Liver (tissue), 9 donors: ENCODE measurements around the gene CAVIN2. TPM values are rescaled to one million over a fixed set of nuclear protein-coding genes. Genes with fewer than 3 reads are reported as not detected.

ENCODE experiments used
- DNase-seq: peaks from one replicate; pipeline ENCODE4 v3.0.0-alpha.2; 2017; ENCODE audit warnings: low spot score
- H3K27ac ChIP-seq, 2 donors: one replicate each; pipeline ENCODE4 v1.7.0; 2013; ENCODE audit warnings: inconsistent platforms in 2 of 2, low read length in 2 of 2, control low read depth in 1 of 2, low read depth in 1 of 2, mild to moderate bottlenecking in 1 of 2
- H3K27me3 ChIP-seq, 4 donors: one replicate each; pipeline versions ENCODE4 v1.6.1 to v1.7.0; 2013; ENCODE audit warnings: low read length in 3 of 4, inconsistent platforms in 1 of 4, mild to moderate bottlenecking in 1 of 4, moderate library complexity in 1 of 4; ENCODE audit not compliant: control insufficient read depth in 4 of 4, insufficient read depth in 4 of 4
- H3K36me3 ChIP-seq, 4 donors: one replicate each; pipeline versions ENCODE4 v1.6.1 to v1.7.0; 2013; ENCODE audit warnings: low read length in 3 of 4, mild to moderate bottlenecking in 3 of 4, low read depth in 1 of 4, moderate library complexity in 1 of 4; ENCODE audit not compliant: control insufficient read depth in 4 of 4, insufficient read depth in 3 of 4
- H3K4me1 ChIP-seq, 4 donors: one replicate each; pipeline versions ENCODE4 v1.6.1 to v1.7.0; 2013; ENCODE audit warnings: low read length in 3 of 4, mild to moderate bottlenecking in 3 of 4, moderate library complexity in 1 of 4; ENCODE audit not compliant: control insufficient read depth in 4 of 4, insufficient read depth in 4 of 4
- H3K4me3 ChIP-seq, 3 donors: one replicate each; pipeline versions ENCODE4 v1.6.1 to v1.7.0; 2013; ENCODE audit warnings: low read length in 3 of 3, control low read depth in 1 of 3, low read depth in 1 of 3, mild to moderate bottlenecking in 1 of 3
- H3K9ac ChIP-seq, 2 donors: one replicate each; pipeline ENCODE4 v1.7.0; 2013; ENCODE audit warnings: low read length in 2 of 2, mild to moderate bottlenecking in 2 of 2, moderate library complexity in 2 of 2, control low read depth in 1 of 2, low read depth in 1 of 2
- H3K9me3 ChIP-seq, 4 donors: one replicate each; pipeline versions ENCODE4 v1.6.1 to v1.7.0; 2013; ENCODE audit warnings: low read length in 3 of 4; ENCODE audit not compliant: control insufficient read depth in 4 of 4
- EGR1 ChIP-seq, 2 donors: IDR thresholded peaks; 2 replicates each; pipeline ENCODE4 v1.6.1; 2016 to 2018; ENCODE audit warnings: antibody characterized with exemption in 2 of 2, low read depth in 2 of 2
- FOXA1 ChIP-seq: IDR thresholded peaks from 2 replicates; pipeline ENCODE4 v1.6.1; 2016; ENCODE audit warnings: antibody characterized with exemption
- HNF4A ChIP-seq, 2 donors: conservative IDR thresholded peaks; 2 replicates each; pipeline ENCODE4 v1.6.1; 2016; ENCODE audit warnings: antibody characterized with exemption in 2 of 2, mild to moderate bottlenecking in 2 of 2
- HNF4G ChIP-seq: IDR thresholded peaks from 2 replicates; pipeline ENCODE4 v1.6.1; 2016; ENCODE audit warnings: antibody characterized with exemption
- NR2F2 ChIP-seq: IDR thresholded peaks from 2 replicates; pipeline ENCODE4 v1.6.1; 2016; ENCODE audit warnings: antibody characterized with exemption
- RAD21 ChIP-seq, 2 donors: IDR thresholded peaks; 2 replicates each; pipeline ENCODE4 v1.6.1; 2016; ENCODE audit warnings: antibody characterized with exemption in 2 of 2, mild to moderate bottlenecking in 2 of 2
- RXRA ChIP-seq, 2 donors: IDR thresholded peaks; 2 replicates each; pipeline ENCODE4 v1.6.1; 2017 to 2018; ENCODE audit warnings: antibody characterized with exemption in 2 of 2, mild to moderate bottlenecking in 1 of 2
- TAF1 ChIP-seq: conservative IDR thresholded peaks from 2 replicates; pipeline ENCODE4 v1.6.1; 2016; ENCODE audit warnings: antibody characterized with exemption, mild to moderate bottlenecking
- YY1 ChIP-seq: IDR thresholded peaks from 2 replicates; pipeline ENCODE4 v1.6.1; 2016; ENCODE audit warnings: antibody characterized with exemption, mild to moderate bottlenecking
- WGBS: extraction: QIAGEN DNeasy Blood & Tissue Kit; methylation state at CpG from one replicate; pipeline ENCODE4 v1.1.7; 2013; 5-methylcytosine and 5-hydroxymethylcytosine counted together
- polyA plus RNA-seq, 2 donors: library from polyadenylated mRNA; stranded (reverse) in 1 of 2; unstranded in 1 of 2; fragments of 200-250 nt in 1 of 2; fragments of >200 nt in 1 of 2; fragmentation: Nextera tagmentation in 1 of 2; extraction: Ambion mirVana in 1 of 2; gene quantifications; one replicate each; pipeline versions ENCODE4 v1.2.1 to v1.2.3, GENCODE V29; 2013 to 2015
- total RNA-seq, 2 donors: library from RNA; depleted of rRNA; stranded (reverse); fragments of >200 nt; gene quantifications; one replicate each; pipeline ENCODE4 v1.2.3, GENCODE V29; 2014
- TF ChIP-seq, protein P1 (sequence below): IDR thresholded peaks from 2 replicates; pipeline ENCODE4 v1.6.1; 2016; ENCODE audit warnings: antibody characterized with exemption
- TF ChIP-seq, protein P2 (sequence below): IDR thresholded peaks from 2 replicates; pipeline ENCODE4 v1.6.1; 2016; ENCODE audit warnings: antibody characterized with exemption
- TF ChIP-seq, protein P3 (sequence below): IDR thresholded peaks from 2 replicates; pipeline ENCODE4 v1.6.1; 2016; ENCODE audit warnings: antibody characterized with exemption, mild to moderate bottlenecking
- TF ChIP-seq, protein P4 (sequence below): IDR thresholded peaks from 2 replicates; pipeline ENCODE4 v1.6.1; 2016; ENCODE audit warnings: antibody characterized with exemption
- TF ChIP-seq, protein P5 (sequence below): fragments of 150-350 bp; IDR thresholded peaks from 2 replicates; pipeline ENCODE4 v1.5.1; 2017; ENCODE audit warnings: improper control_type of control experiment, low read depth, low read length; ENCODE audit not compliant: missing input control
- donor health status: healthy.
- donor health status: healthy.
- donor health status: healthy.
- donor health status: healthy.
- donor health status: healthy.

CAVIN2 gene
- total and polyA plus RNA-seq, 4 donors = 13.3 to 20.7 (median 14.0) TPM

DNA sequence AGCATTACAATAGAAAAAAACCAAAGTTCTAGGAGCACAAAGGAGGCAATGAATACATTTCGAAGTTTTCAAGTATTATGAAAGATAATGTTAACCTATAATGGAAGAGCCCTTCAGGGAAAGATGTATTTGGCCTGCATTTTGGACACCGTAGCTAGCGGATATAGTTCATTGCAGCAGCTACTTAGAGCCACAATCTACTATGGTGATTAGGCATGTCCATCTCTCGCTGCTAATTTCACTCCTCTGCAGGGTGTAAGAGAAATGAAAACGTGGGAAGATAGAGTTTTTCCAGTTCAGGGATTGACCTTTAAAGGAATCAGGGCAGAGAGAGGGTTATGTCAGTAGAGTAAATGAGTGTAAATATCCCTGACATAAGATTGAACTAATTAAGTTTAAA is 8.5 kb upstream of the CAVIN2 start:
- H3K36me3 ChIP-seq = no peaks in the 10 kb centered on the region
- no peaks in the 10 kb centered on the region for H3K9me3 ChIP-seq
- 87% methylated on average over 5 of the region's 5 CpGs for WGBS
- H3K27me3 ChIP-seq = no peaks in the 10 kb centered on the region
- no peak overlapping the region for H3K27ac ChIP-seq
- H3K4me1 ChIP-seq = peaks cover 0 to 1% (median 0%) of the 10 kb centered on the region in 4 donors
- no peak for DNase-seq
- H3K9ac ChIP-seq = no peak overlapping the region
- TF ChIP-seq RAD21 (IDR thresholded peaks at IDR 0.05) (no peak), RXRA (IDR thresholded peaks at IDR 0.05) (no peak), NR2F2 (no peak), EGR1 (IDR thresholded peaks at IDR 0.05; ENCODE audit: low read depth in 2 of 2) (no peak)
- TF ChIP-seq, protein P1, sequence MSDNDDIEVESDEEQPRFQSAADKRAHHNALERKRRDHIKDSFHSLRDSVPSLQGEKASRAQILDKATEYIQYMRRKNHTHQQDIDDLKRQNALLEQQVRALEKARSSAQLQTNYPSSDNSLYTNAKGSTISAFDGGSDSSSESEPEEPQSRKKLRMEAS = no peak
- H3K4me3 ChIP-seq = no peak overlapping the region

DNA sequence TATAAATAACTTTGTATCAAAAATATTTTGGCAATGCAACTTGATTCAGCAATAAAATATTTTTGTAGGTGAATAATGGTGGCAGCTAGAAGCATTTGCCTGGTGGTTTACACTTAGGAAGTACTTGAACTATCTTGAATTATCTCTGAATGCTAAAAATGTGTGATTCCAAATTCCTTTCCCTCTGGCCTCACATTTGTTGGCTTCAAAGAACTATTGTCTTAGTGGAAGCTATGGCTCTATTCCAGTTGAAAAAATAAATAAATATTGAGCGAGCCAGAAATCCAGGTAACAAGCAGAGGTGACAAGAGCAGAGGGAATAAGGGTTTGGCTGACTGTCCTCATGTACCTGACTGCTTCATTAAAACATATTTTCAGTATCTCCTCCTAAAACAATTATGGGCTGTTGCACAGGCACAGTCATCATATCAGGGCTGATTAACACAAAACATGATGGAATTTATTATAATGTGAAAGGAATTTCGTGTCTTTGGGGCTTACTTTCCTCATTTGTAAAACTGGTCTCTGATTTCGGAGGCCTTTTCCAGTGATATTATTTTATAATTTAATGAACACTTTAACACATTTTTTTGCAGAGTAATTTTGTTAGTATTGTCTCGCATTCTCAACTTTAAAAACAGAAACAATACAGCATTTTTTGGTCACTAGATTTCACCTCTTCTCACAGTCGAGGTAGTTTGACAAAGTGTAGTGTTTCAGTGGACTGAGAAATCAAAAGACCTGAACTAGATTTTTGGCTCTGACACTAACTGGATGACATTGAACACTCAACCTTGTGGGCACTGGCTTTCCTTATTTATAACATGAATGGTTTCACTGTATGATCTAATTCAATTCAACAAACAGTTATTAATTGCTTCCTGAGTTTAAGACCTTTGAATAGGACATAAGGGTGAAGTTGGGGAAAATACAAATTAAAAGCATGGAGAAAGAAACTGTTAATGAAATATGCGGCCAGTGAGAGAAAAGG is 7.8 kb upstream of the CAVIN2 start:
- Histone ChIP-seq H3K4me1 (peaks cover 0 to 1% (median 0%) of the 10 kb centered on the region in 4 donors), H3K27ac (no peak overlapping the region), H3K9me3 (no peaks in the 10 kb centered on the region), H3K27me3 (no peaks in the 10 kb centered on the region), H3K36me3 (no peaks in the 10 kb centered on the region), H3K4me3 (no peak overlapping the region), H3K9ac (no peak overlapping the region)
- 79% methylated on average over 6 of the region's 6 CpGs for WGBS
- DNase-seq = no peak
- TF ChIP-seq YY1 = no peak
- no peak for TF ChIP-seq TAF1
- TF ChIP-seq, protein P2, sequence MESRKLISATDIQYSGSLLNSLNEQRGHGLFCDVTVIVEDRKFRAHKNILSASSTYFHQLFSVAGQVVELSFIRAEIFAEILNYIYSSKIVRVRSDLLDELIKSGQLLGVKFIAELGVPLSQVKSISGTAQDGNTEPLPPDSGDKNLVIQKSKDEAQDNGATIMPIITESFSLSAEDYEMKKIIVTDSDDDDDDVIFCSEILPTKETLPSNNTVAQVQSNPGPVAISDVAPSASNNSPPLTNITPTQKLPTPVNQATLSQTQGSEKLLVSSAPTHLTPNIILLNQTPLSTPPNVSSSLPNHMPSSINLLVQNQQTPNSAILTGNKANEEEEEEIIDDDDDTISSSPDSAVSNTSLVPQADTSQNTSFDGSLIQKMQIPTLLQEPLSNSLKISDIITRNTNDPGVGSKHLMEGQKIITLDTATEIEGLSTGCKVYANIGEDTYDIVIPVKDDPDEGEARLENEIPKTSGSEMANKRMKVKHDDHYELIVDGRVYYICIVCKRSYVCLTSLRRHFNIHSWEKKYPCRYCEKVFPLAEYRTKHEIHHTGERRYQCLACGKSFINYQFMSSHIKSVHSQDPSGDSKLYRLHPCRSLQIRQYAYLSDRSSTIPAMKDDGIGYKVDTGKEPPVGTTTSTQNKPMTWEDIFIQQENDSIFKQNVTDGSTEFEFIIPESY = no peak
- TF ChIP-seq, protein P1 = no peak
- TF ChIP-seq, protein P3, sequence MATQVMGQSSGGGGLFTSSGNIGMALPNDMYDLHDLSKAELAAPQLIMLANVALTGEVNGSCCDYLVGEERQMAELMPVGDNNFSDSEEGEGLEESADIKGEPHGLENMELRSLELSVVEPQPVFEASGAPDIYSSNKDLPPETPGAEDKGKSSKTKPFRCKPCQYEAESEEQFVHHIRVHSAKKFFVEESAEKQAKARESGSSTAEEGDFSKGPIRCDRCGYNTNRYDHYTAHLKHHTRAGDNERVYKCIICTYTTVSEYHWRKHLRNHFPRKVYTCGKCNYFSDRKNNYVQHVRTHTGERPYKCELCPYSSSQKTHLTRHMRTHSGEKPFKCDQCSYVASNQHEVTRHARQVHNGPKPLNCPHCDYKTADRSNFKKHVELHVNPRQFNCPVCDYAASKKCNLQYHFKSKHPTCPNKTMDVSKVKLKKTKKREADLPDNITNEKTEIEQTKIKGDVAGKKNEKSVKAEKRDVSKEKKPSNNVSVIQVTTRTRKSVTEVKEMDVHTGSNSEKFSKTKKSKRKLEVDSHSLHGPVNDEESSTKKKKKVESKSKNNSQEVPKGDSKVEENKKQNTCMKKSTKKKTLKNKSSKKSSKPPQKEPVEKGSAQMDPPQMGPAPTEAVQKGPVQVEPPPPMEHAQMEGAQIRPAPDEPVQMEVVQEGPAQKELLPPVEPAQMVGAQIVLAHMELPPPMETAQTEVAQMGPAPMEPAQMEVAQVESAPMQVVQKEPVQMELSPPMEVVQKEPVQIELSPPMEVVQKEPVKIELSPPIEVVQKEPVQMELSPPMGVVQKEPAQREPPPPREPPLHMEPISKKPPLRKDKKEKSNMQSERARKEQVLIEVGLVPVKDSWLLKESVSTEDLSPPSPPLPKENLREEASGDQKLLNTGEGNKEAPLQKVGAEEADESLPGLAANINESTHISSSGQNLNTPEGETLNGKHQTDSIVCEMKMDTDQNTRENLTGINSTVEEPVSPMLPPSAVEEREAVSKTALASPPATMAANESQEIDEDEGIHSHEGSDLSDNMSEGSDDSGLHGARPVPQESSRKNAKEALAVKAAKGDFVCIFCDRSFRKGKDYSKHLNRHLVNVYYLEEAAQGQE = no peak
- TF ChIP-seq HNF4G = no peak
- no peak for TF ChIP-seq FOXA1
- TF ChIP-seq, protein P4, sequence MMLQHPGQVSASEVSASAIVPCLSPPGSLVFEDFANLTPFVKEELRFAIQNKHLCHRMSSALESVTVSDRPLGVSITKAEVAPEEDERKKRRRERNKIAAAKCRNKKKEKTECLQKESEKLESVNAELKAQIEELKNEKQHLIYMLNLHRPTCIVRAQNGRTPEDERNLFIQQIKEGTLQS = no peak
- TF ChIP-seq, protein P5, sequence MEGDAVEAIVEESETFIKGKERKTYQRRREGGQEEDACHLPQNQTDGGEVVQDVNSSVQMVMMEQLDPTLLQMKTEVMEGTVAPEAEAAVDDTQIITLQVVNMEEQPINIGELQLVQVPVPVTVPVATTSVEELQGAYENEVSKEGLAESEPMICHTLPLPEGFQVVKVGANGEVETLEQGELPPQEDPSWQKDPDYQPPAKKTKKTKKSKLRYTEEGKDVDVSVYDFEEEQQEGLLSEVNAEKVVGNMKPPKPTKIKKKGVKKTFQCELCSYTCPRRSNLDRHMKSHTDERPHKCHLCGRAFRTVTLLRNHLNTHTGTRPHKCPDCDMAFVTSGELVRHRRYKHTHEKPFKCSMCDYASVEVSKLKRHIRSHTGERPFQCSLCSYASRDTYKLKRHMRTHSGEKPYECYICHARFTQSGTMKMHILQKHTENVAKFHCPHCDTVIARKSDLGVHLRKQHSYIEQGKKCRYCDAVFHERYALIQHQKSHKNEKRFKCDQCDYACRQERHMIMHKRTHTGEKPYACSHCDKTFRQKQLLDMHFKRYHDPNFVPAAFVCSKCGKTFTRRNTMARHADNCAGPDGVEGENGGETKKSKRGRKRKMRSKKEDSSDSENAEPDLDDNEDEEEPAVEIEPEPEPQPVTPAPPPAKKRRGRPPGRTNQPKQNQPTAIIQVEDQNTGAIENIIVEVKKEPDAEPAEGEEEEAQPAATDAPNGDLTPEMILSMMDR = no peak
- TF ChIP-seq RXRA (IDR thresholded peaks at IDR 0.05) = no peak
- no peak for TF ChIP-seq HNF4A (conservative IDR thresholded peaks at IDR 0.05)
- TF ChIP-seq NR2F2 = no peak
